GM19023 (cell line): ENCODE data around the gene RRAS.

Experiments used
- ATAC-seq: cut with Tn5 transposase; IDR thresholded peaks from one replicate; pipeline ENCODE4 v1.9.1; 2021; ENCODE audit warnings: mild to moderate bottlenecking, moderate library complexity; ENCODE audit not compliant: unreplicated experiment

RRAS gene

DNA sequence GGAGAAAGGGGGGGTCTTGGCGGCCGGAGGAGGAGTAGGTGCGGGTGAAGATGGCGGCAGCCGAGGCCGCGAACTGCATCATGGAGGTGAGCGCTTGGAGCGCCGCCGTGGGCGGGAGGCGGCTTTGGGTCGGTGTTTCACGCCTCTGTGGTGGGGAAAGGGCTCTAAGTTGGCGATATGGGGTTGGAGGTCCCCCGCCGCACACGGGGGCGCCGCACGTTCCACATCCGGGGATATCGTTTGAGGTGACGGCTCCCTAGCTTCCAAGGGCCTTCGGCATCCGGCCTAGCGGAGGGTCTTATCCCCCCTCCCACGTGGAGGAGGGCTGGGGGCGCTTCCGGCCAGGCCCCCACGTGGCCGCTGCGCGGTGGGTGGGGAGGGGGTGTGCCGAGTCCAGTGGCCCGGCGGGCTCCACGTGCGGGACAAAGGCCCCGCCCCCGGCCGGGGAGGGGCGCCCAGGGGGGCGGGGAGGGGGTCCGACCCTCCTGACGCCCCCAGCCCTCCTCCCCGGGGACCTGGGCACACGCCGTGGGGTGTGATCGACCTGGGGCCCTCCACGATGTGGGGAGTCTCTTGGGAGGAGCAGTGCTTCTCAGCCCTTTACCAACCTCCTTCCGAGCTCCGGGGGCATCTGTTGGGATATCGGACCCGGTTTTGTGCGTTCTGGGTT, 37.4 kb upstream of the RRAS start, which contains the start of gene PRMT1:
Gene PRMT1 (plus strand): TSS at position 41 of the 670 bp plus-strand sequence. CDS start 10 bp downstream, at position 51.
- no peak for ATAC-seq

DNA sequence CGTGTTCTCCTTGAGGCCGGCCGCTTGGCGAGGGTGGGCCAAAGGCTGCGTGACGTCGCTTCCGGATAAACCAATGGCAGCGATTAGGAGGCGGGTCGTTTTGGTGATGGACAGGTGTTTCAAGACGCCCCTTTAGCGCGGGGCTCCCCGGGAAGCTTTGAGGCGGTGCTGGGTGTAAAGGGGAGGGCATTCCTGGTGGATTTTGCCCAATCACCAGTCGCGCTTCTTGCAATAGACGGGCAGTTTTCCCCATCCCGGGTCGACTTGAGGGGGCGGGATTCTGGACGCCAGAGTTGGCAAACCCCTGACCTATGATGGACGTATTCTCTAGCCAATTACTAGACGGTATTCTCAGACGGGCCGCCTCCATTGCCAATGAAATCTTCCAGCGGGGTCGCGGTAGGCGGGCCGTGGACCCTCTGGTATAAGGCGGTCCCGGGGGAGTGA, 36.9 kb upstream of the RRAS start:
- peak; percentile 69 for ATAC-seq

DNA sequence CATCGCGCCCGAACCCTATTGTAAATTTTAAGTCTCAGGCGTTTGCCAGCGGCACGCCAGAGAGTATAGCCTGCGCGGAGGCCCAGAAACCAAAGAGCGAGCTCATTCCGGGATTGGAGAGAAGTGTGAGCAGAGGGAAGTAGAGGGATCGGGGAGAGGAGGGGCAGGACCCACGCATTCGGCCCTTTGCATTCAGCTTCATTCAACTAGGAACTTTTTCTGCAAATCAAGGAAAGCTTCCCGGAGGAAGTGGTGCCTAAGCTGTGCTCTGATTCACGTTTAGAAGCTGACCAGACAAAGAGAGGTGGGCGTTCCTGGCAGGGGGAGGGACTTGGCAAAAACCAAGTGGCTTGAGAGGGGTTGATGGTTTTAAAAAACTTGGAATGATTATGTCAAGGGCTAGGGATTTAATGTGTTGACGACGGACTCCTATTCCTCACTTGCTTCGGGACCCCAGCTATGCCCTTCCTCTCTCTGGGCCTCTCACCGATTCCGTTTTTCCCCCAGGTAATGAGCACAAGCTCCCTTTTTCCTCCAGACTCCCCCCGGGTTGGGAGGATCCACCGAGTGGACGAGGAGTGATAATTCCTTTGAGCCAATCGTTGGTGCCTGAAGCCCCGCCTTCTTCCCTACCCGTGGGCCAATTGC, 36.3 kb upstream of the RRAS start:
- no peak for ATAC-seq

DNA sequence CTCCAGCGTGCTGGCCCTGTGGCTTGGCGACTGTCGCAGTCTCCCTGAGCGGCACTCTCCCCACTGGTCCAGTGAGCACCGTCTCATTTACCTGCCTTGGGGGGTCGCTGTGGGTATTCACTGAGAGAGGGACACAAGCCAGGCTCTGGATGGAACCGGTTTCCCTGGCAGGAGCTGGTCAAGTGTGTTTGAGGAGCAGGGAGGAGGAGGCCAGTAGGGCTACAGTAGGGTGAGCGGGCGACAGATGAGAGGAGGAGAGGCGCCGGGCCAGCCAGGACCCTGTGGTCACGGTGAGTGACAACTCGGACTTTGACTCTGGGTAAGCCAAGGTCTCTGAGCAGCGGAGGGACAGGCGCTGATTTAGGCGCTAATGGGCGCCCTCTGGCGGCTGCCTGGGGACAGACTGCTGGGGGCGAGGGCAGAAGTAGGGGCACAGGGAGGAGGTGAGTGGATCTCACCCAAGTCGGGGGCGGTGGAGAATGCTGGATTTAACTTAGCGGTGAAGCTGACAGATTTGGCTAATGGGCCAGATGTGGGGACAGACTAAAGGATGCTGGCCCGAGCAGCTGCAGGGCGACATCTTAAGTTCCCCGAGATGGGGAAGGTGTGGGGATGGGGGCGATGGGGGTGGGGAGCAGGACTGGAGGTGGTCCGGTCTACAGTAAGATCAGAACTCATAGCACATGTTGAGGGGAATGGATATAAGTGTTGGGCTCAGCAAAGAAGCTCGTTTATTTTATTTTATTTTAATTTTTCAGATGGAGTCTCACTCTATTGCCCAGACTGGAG, 32.4 kb upstream of the RRAS start:
- no peak for ATAC-seq

- ATAC-seq: no peak
These were observed 29.6 kb upstream of the RRAS start for GRCh38 chr19:49669516-49669915.

DNA sequence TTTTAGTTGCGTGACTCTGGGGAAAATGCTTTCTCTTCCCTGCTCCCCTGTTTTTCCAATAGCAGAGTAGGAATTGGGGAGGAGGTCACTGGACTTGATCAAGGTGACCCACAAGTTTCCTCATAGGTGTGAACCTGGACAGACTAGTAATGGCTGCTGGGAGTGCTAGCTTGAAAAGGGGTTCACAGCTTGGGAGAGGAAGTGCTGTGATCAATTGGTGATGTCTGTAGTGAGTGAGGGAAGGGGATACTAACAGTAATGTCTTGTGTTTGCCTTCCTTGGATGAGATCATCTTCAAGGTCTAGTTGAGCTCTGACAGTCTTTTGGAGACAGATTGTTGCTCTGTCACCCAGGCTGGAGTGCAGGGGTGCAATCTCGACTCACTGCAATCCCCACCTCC, 27.5 kb upstream of the RRAS start:
- ATAC-seq: no peak

- ATAC-seq: no peak
These were observed 26.1 kb upstream of the RRAS start for GRCh38 chr19:49666120-49666444.

GRCh38 chr19:49665351-49666119, 25.6 kb upstream of the RRAS start, which contains the start of the genes BCL2L12 and IRF3:
TSS of gene BCL2L12 (plus strand) at chr19:49665933. CDS start at chr19:49666693, 760 bp downstream.
TSS of gene IRF3 (minus strand) at chr19:49665857. CDS start at chr19:49664838, 1,019 bp downstream.
- peak; percentile 82 for ATAC-seq

GRCh38 chr19:49665036-49665350, 25.1 kb upstream of the RRAS start:
- ATAC-seq: no peak

DNA sequence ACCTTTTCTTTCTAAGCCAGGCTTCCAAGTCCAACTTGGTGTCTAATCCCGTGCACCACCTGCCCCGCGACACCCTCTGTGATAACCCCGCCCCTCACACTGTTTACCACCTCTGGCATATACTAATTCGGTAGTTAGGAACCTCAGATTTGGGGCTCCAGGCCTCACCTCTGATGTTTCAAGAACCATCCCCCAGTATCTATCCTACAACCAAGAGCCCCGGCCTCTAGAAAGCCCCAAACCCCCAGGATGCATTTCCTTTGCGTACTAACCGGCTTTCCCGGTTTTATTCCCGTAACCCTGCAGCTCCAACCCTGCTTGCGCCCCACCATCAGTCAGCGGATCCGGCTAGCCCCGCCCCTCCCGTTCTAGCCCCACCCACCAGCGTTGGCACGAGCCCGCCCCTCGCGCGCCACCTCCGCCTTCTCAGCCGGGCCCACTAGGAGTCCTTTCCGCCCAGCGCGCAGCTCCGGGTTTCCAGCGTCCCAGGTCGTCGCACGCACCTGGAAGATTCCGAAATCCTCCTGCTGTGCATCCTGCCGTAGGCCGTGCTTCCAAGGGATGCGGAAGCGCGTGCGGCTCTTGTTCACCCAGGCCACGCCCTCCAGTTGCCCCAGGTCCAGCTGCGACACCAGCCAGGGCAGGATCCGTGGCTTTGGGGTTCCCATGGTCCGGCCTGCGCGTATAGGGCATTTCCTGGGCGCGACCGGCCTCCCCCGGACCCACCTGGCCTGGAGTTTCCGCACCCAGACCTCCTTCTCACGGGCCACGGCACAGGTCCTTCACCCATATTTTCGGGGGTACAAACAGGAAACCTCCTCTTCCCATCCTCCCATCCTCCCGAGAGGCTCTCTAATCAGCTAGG, 24.5 kb upstream of the RRAS start:
- ATAC-seq: no peak

- ATAC-seq: no peak
These were observed 23.3 kb upstream of the RRAS start for GRCh38 chr19:49663224-49663623.

DNA sequence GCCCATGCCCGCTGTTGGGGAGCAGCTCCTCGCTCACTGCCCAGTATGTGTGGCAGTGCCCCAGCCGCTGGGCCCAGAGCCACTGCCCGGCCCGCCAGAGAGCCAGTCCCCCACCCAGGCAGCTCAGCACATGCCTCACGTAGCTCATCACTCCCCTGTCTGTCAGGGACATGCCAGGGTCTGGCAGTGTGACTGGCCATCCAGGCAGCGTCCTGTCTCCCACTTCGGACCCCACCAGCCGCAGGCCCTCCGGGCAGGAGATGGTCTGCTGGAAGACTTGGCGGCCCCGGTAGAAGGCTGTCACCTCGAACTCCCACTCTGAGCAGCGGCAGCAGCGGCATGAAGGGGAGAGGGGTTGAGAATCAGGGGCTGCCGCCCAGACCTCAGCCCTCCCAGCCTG, 22.1 kb upstream of the RRAS start:
- no peak for ATAC-seq

DNA sequence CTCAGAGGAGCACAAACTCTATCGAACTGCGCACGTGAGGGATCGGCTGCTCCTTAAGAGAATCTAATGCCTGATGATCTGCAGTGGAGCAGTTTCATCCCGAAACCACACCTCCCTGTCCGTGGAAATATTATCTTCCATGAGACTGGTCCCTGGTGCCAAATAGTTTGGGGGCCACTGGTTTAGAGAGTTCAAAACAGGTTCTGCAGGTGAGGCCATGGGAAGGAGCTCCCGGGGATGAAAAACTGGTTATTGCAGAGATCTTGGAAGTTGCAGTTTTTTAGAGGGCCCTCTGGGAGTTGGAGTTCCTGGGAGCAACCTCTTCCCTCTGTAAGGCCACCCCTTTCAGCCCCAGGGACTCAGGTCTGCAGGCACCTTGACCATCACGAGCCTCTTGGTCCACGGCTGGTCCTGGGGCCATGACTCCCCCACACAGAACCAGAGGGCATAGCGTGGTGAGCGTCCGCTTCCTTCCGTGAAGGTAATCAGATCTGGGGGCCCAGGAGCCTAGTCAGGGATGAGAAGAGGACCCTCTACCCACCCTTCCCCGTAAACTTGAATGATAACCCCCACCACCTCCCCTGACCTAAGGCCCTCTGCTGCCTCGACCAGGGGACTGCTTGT, 20.5 kb upstream of the RRAS start:
- no peak for ATAC-seq

- no peak for ATAC-seq
These were observed 18.9 kb upstream of the RRAS start for GRCh38 chr19:49658566-49659442.

DNA sequence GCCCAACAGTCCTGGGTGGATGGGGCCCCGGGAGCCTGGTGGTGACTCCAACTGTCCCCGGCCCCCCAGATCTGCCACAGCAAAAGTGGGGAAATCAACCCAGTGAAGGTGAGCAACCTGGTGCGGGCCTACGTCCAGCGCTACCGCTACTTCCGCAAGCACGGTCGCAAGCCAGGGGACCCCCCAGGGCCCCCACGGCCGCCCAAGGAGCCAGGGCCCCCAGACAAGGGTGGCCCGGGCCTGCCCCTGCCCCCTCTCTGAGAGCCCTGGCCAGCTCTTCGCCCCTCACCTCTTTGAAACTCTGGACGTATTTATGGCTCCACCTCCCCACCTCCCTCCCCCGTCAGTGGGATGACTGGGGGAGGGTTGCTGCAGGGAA, 18.2 kb upstream of the RRAS start:
- ATAC-seq: no peak

DNA sequence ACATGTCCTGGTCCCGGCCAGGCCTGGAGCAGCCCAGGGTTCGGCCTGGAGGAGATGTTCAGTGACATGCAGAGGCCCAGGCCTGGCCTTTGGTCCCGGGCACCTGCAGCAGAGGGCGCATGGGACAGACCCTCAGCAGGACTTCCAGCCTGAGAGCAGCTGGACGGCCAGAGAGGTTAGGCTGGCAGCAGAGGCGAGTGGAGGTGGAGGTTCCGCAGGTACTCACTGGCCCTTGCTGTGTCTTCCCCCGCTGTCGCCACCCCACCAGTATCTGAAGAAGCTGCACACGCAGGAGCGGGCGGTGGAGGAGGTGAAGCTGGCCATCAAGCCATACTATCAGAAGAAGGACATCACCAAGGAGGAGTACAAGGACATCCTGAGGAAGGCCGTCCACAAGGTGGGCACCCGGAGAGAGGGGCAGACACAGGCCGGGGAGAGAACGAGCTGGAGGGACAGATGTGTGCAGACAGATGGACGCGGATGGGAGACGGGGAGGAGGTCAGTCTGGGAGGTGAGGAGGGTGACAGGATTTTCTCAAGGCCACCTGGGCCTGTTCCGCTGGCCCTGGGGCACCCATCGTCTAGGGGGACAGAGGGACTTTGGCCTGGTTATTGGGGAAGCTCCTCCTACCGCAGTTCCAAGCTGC, 17.7 kb upstream of the RRAS start:
- no peak for ATAC-seq

GRCh38 chr19:49656456-49657109, 16.6 kb upstream of the RRAS start:
- ATAC-seq: no peak
